NCI-H345 (cell line): Measurements from ENCODE around the gene PLA1A.

ENCODE experiments used
- DNase-seq: peaks from one replicate; lab custom pipeline; 2025; lab: John Stamatoyannopoulos, UW

PLA1A gene

DNA sequence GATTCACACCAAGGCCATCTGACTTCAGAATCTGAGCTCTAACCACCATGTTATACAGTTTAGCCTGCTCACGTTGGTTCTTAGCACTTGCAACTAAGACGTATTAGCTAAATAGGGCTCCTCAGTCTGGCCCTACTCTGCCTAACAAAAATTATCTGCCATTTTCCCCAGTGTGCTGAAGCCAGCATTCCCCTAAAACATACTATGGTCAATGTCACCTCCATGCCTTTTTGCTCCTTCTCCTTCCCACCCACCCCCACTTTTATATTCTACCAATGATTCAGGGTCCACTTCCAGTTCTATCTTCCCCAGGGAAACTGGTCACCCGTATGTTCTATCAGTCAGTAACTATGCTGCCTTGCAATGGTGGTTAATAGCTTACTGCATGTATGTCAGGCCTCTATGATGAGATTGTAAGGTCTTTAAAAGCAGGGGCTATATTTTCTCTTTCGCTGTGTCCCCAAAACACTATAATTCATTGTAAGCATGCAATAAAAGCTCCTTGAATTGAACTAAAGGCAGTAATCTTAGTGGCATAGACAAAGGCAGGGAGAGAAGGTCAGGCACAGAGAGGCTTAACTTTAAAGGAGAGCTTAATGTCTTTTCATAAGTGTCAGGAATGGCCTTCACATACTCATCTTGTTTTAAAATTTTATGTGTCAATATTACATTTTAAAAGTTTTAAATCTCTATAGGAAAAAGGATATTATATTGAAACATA, 39.4 kb downstream of the PLA1A start:
- no peak for DNase-seq

DNA sequence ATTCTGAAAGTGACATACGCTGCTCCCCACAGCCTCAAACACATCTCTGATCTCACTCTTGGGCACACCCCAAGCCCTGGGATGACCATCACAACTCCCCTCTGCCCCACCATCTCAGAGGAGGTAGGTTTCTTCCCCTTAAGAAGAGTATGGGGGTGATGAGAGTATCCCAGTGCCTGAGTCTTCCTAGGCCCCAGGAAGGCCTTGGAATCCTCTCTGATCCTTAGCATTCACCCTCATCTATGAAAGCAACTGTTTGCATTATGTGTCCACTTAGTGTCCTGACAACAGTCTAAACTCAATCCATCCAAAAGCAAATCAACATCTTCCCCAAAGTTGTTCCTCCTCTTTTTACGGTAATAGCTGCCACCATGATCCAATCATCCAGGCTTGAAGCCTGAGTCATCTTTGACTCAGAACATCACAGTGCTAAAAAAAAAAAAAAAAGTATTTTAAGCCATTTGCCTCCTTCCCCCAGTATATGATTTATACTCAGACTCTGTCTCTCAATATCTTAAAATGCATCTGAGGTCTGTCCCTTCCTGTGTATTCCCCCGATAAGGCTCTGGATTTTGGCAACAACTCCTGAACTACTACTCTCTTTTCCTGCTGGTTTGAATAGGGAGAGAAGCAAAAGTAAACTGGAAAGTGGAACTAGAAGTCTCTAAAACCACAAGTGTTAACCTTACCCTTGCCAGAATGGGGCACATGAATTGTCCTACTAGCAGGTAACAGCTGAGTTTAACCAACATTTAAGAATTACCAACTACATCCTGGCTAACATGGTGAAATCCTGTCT, 40.2 kb downstream of the PLA1A start:
- no peak for DNase-seq

DNA sequence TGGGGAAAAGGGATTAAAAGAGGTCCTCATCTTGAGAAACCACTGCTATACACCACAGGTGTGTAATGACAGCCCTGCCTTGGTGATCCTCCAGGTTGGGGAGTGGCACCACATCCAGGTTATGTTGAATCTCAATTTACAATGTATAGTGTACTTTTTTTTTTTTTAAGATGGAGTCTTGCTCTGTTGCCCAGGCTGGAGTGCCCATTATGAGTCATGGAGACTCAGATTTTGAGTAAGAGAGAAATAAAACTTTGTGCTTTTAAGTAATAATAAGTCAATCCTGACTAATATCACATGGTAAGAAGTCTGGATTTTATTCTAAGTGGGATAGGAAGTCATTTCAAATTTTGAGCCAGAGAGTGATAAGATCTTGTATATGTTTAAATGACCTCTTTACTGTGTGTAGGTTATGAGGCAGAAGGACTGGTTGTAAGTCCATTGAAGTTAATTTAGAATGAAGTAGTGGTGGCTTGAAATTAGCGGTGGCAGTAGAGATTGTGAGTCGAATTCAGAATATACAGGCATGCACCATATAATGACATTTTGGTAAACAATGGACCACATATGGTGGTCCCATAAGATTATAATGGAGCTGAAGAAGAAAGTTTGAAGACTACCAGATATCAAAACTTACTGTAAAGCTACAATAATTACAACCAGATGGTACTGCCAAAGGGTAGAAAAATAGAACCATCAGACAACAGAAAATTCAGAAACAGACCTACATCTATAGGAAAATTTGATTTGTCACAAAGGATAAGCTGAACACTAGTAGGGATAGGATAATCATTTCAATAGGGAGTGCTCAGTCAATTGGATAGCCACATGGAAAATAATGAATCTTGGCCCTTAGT, 42.0 kb downstream of the PLA1A start:
- no peak for DNase-seq

DNA sequence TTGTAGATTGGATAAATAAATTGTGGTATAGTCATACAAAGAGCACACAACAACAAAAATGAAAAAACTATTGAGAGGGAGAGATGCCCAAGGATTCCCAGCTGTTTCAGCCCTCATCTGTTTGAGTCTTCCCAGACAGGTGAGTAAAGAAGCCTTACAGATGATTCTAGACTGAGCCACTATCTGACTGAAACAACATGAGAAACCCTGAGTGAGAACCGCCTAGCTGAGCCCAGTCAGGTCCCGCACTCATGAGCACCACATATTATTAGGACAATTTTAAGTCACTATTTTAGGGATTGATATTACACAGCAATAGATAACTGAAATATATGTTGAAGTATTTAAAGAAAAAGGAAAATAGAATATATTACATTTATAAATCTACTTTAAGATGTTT, 43.7 kb downstream of the PLA1A start:
- no peak for DNase-seq

DNA sequence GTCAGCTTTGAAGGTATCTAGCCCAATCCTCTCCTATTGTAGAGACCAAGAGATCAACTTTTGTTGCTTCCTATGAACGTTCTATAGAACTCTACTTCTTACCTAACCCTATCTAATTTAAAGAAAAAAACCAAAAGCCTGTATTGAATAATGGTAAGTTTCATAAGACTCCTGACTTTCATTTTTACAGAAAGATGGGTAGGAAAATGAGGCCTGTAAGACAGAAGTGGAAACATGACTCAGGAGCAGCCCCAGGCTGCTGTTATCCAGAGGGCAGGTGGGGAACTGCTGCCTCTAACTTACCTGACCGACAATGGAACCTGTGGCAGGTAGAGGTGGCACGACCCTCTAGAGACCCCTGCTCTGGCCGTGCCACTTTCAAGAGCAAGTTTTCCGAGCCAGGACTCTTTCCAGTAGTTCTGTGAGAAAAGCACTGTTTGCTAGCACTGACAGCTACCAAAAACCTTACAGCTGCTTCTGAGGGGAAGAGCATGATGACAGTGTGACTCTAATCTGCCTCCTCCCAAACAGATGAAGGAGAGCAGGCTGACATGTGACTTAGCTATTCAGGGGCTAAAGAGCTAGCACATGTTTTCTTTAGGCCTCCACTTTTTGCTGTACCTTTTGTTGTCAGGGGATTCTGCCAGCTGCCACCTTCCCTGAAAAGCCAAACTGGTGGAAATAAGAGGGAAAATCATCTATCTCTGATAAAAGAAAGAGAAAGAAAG, 45.2 kb downstream of the PLA1A start:
- no peak for DNase-seq

DNA sequence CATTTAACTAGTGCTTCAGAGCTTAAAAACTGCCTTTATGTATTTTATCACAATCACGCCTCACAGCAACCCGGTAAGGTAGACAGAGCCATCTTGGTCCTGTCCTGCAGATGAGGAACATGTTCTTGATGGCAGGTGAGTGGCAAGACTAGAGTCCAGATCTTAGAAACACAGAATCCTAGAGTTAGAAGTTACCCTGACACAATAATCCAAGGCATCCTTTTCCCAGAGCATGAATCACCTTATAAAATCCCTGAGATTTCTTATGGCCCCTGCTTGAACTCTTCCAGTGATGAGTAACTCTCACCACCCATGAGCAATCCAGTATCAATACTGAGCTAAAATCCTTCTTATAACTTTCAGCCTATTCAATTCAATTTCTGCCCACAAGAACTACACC, 45.8 kb downstream of the PLA1A start:
- DNase-seq, result no peak

DNA sequence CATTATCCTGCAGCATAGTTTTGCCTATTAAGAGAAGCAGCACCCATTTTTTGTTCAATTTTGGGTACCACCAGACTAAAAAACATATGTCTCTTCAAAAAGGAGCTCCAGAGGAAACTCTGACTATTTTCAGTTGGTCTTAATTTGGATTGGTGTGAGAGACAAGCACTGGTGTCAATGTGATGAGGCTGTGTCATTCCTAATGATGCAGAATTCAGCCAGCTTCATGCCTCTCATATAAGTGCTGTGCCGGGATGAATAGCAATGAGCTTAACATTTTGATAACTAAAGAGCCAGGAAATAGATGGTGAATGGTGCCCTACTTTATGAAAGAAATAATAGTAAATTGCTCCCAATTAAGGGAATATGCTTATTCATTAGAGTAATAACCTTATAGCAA, 46.8 kb downstream of the PLA1A start:
- no peak for DNase-seq

DNA sequence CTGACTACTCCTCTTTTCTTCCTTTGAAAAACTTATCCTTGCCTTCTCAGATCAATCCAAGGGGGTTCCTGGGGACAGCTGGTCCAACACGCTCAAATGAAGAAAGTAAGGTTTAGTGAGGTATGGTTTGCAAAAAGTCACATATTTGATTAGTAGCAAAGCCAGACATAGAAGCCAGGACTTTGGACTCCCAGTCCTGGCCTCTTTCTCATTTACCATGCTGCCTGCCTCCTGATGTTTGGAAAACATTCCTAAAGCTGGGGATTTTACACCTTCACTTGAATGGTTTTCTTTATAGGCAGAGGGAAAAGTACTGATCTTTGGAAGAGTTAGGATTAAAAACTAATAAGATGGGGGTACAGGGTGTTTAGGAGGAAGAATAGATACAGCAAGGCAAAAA, 48.1 kb downstream of the PLA1A start:
- DNase-seq, result no peak

DNA sequence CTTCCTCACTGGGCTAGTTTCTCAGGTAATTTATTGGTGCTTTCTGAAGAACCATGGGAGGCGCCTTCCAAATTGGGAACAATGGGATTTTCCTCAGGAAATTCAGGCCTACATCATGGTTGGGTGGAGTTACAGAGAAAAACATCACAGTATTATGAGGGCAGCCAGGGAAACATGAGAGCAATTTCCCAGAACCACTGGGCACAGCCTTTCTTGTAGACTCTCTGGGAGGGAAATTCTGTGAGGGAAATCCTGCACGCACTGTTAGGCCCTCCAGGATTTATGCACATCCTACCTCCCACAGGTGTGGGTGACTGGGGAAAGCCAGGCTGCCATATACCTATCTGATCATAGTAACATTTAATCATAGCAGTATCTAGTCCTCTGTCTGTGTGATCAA, 49.5 kb downstream of the PLA1A start:
- no peak for DNase-seq

DNA sequence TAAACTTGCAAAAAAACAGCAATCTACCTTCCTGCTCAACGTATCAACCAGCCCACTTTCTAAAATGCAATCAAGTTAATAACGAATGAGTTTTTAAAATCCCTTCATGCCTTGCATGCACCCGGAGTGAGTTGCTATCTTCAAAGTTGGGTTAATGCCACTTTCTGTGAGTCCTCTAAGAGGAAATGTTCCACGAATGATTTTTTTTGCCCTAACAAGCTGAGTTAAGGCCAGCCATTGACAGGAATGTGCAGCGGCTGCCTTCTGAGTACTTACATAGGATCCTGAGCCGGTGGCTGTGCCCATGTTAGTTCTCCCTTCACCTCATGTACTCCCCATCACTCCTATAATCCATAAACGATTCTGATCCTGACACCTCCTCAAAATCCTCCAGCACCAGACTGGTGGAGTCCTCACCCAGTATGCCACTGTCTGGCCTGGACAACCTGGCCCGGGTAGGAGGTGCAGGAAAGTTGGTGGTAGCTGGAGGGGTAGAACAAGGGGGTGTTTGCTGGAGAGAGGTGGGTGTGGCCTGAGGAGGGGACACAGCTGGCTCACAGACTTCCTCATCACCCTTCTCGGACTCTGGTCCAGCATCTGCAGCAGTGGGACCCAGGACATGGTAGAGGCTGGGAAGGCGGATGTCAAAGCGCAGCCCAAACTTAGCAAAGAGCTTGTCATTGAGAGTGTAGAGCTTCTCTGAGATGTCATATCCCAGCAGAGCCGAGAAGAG, 50.3 kb downstream of the PLA1A start:
- DNase-seq, result no peak

DNA sequence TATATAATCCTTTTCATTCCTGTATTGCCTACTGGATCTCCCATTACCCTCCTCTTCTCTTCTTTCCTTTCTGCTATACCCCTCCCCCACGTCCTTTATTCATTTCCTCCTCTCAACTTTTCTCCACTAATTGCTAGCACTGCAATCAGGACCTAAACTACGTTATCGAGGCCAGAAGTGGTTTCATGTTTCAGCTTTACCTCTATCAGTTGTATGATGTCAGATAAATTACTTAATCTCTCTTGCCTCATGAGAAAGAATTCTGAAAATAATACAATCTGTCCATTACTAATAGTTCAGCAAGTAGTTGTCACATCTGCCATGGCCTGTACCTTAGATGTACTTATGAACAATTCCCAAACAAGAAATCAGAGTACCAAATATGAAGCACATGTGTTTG, 52.1 kb downstream of the PLA1A start:
- no peak for DNase-seq

DNA sequence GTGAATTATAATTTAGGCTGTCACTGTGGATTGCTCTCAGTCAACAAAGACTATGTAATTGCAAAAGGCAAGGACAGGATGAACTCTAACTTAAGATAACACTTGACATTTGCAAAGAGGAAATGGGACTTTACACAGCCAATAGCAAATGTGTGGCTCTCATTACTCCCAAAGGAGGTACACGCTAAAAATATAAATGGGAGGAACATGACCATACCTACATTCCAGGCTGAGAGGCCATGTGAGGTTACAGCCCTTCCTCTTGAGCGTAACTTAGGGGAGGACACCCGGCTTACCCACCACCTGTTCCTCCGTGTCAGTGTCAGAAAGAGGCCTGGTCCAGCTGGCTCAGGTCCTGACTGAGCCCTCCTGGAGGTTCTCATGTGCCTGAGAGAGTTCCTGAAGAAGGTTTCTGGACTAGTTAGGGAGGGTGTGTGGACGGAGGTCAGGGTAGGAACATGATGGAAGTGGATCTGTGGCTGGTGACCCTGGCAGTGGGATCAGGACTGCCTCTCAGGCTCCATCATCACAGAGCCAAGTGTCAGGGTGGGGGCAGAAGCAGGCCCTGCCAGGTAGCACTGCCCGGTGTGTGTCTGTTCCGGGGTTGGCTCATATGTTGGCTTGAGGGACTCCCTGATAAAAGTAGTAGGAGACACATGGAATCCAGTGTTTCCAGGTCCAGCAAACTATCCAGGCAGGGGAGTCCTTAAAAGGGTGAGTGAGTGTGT, 54.8 kb downstream of the PLA1A start:
- no peak for DNase-seq

DNA sequence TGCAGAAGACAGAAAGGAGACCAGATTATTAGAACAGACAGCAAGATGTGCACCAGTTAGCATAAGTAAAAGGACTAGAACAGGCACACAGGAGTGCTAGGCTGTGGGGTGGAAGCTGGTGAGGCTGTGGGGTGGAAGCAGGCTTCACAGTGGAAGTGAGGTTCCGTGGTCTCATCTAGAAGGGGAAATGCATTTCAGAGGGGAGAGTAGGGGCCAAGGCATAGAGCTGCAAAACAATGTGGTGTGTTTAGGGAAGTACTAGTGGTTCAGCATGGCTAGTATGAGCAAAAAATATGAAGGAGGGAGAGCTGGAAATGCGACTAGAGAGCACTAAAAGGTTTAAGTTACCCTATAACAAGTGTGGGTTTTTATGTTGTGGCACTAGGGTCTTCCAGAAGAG, 56.2 kb downstream of the PLA1A start:
- no peak for DNase-seq

DNA sequence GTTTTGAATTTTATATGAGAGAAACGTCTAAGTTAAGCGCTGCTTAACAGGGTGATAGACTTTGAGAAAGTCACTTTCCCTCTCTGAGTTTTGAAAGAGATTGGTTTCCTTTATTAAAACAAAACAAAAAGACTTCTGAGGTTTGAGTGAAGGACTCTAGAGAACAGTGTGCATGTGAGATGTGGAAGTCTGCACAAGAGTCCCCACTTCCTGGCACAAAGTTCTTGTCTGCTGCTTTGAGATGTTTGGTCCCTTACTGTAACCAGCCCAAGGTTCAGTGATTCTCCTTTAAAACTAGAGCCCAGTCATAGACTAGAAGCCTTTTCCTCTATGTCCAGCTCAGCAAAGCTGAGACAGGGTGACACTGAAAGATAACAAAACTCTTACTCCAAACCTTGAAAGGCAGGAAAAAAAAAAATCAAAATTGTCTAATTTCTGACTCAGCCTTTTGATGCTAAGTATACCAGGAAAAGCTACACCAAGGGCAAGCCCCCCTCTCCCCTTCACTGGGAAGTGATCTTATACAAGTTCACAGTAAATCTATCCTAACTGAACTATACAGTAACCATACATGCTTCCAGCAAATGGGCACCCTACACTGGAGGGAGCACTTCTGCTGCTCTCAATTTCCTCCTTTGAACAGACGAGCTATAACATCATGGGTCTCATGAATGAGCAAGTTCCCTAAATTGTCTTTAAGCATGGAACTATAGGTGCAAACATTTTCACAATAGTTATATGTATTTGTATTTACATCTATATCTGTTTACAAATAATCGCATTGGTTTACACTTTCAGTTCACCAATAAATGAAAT, 60.4 kb downstream of the PLA1A start:
- DNase-seq, result no peak

DNA sequence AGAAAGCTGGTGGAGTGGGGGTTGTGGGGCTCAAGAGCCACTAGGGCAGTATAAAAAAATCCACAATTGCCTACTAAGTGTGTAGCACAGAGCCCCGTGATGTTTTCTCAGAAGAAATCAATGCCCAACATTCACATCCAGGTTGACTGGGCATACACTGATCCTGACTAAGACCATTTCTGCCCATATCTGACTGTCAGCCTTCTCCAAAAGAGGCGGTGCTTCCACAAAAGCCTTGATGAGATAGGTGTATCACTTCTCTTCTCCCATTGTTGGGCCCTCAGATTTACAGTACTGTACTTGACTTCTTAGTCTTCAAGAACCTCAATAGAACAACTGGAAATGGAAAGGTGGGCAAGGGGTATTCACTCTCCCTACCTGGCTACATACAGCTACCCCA, 61.3 kb downstream of the PLA1A start:
- no peak for DNase-seq

DNA sequence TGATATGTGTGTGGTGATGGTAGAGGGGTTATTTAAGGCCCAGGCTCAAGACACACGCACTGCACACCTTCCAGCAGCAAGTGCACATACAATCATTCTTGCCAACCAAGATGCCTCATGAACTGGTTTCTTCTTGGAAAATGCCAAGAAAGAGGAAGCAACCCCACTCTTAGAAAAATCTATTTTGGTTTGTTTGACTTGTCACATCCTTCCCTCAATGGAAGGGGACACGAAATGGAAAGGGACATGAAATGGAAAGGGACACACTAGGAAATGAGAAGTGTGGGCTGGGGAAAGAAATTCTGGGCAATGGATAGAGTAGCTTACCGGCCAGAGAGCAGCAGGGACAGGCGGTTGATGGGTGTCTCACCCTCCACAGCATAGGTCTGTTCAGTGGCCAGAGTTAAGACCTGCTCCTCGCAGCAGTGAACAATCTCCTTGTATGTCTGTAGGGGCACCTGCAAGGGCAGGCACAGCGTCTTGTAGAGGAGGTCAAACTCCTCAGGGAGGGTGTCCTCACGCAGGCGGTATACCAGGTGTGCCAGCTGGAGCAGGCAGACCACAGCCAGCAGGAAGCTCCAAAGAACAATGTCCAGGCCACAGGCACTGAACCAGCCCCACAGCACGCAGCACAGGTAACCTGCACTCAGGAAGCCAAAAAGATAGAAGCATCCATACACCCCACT, 62.1 kb downstream of the PLA1A start:
- DNase-seq, result no peak

DNA sequence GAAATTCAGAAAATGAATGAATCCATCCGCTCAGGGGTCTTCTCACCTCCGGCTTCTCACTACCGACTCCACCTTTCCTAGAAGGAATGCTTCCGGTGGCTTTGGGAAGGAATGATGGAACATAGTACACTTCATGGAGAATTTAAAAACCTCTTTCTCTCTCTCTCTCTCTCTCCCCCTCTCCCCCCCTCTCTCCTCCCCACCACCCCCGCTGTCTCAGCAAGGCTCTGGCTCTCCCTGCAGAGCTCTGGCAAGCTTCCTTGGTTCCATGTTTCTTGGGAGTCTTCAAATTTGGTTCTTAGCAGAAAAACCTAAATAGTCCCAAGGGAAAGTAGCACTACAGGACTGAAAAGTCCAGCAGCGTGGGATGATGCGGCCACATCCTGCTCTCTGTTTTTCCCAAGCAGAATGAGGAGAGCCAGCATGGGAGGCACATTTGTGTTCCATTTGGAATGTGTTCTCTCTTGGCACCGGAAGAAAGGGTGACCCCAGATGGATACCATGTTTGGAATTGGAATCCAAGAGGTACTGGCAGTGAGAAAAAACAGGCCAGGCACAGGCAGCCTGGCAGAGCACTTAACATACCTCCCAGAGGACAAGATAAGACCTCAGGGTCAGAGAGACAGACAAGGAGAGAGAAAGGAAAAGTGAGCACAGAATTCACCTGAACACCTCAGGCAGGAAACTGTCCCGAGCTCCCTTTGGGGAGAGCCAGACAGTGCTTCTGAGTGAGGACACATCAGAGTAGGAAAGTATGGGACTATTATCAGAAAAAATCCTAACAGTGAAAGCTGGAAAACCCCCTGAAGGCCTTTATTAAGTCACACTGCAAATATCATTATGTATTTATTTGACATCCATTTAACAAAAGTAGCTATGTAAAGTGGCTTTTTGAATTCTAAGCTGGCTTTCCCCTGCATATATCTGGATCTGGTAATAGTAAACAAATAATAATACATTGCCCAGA, 63.1 kb downstream of the PLA1A start, which contains the start of gene POPDC2:
POPDC2 (minus strand) TSS at position 116 of the 967 bp plus-strand sequence. CDS start 166 bp downstream, outside the sequence.
- DNase-seq, result no peak
